A673 (cell line): ENCODE data around the gene GSTO2.

Source experiments
- EZH2 ChIP-seq: fragments of 200-600 bp; sonication (generic); IDR thresholded peaks from 2 replicates; pipeline ENCODE4 v1.6.1; 2017; ENCODE audit warnings: borderline replicate concordance, low read depth, mild to moderate bottlenecking, mixed read lengths, antibody characterized with exemption, low read length; ENCODE audit not compliant: poor library complexity, severe bottlenecking
- TF ChIP-seq, protein P1 (sequence below): fragments of 300-800, 200-600 bp; sonication (generic); conservative IDR thresholded peaks from 2 replicates; pipeline ENCODE4 v1.5.1; 2017; ENCODE audit warnings: low read depth, mild to moderate bottlenecking, antibody characterized with exemption, low read length, moderate library complexity, mixed read lengths

- no peak for TF ChIP-seq EZH2
- TF ChIP-seq, protein P1, sequence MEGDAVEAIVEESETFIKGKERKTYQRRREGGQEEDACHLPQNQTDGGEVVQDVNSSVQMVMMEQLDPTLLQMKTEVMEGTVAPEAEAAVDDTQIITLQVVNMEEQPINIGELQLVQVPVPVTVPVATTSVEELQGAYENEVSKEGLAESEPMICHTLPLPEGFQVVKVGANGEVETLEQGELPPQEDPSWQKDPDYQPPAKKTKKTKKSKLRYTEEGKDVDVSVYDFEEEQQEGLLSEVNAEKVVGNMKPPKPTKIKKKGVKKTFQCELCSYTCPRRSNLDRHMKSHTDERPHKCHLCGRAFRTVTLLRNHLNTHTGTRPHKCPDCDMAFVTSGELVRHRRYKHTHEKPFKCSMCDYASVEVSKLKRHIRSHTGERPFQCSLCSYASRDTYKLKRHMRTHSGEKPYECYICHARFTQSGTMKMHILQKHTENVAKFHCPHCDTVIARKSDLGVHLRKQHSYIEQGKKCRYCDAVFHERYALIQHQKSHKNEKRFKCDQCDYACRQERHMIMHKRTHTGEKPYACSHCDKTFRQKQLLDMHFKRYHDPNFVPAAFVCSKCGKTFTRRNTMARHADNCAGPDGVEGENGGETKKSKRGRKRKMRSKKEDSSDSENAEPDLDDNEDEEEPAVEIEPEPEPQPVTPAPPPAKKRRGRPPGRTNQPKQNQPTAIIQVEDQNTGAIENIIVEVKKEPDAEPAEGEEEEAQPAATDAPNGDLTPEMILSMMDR = no peak
Observed at GRCh38 chr10:104258209-104258608, 10.8 kb upstream of the GSTO2 start.
